Adrenal gland (tissue), 12 donors: ENCODE results near the gene NEURL4. TPM values are rescaled to one million over a fixed set of nuclear protein-coding genes. Genes with fewer than 3 reads are reported as not detected.

Experiments
- DNase-seq, 7 donors: peaks; one replicate each; pipeline ENCODE4 v3.0.0-alpha.2; 2019 to 2020
- H3K27ac ChIP-seq, 5 donors: fragments of 200-600 bp; sonication (generic) in 4 of 5; 1 replicate in 3 of 5; 2 replicates in 2 of 5; pipeline versions ENCODE4 v1.5.1 to v1.8.0; 2016 to 2020; ENCODE audit warnings: mild to moderate bottlenecking in 1 of 5
- H3K27me3 ChIP-seq: fragments of 200-600 bp; 2 replicates; pipeline ENCODE4 v1.8.0; 2021
- H3K36me3 ChIP-seq, 2 donors: fragments of 200-600 bp; replicated peaks in 1 of 2; 1 replicate in 1 of 2; 2 replicates in 1 of 2; pipeline versions ENCODE4 v1.5.1 to v1.8.0; 2018 to 2022
- H3K4me1 ChIP-seq, 2 donors: fragments of 200-600 bp; replicated peaks in 1 of 2; 1 replicate in 1 of 2; 2 replicates in 1 of 2; pipeline versions ENCODE4 v1.5.1 to v1.8.0; 2018 to 2021
- H3K4me3 ChIP-seq, 4 donors: fragments of 200-600 bp; sonication (generic) in 3 of 4; one replicate each; pipeline ENCODE4 v1.5.1; 2016 to 2018
- H3K9me3 ChIP-seq, 3 donors: fragments of 200-600 bp; sonication (generic) in 1 of 3; replicated peaks in 1 of 3; 1 replicate in 2 of 3; 2 replicates in 1 of 3; pipeline versions ENCODE4 v1.5.1 to v1.8.0; 2016 to 2021
- CTCF ChIP-seq, 6 experiments: fragments of 450-650 bp in 4 of 6; fragments of 200-600 bp in 2 of 6; sonication (generic) in 1 of 6; IDR thresholded peaks; 1 replicate in 5 of 6; 2 replicates in 1 of 6; pipeline versions ENCODE4 v1.5.1 to v1.8.0; 2016 to 2021; ENCODE audit warnings: antibody characterized with exemption in 6 of 6, mild to moderate bottlenecking in 2 of 6, moderate library complexity in 1 of 6
- POLR2A ChIP-seq, 2 donors: fragments of 450-650 bp; IDR thresholded peaks; one replicate each; pipeline ENCODE4 v1.6.1; 2017; ENCODE audit warnings: antibody characterized with exemption in 2 of 2, mild to moderate bottlenecking in 2 of 2, moderate library complexity in 1 of 2
- WGBS, 4 donors: extraction: QIAGEN DNeasy Blood & Tissue Kit in 2 of 4; methylation state at CpG; one replicate each; pipeline versions ENCODE4 v1.1.5 to v1.1.7; 2013 to 2017; 5-methylcytosine and 5-hydroxymethylcytosine counted together
- intact Hi-C, 2 donors: fragments of 100-400 bp; cut with DNase I; formaldehyde crosslinking; loops; one replicate each; pipeline versions ENCODE4 v1.14.1 to v1.15.0; 2022 to 2023
- polyA plus RNA-seq, 3 donors: library from polyadenylated mRNA; stranded (reverse); fragments of 200-250 nt in 2 of 3; fragments of 350-450 nt in 1 of 3; fragmentation: Illumina TruSeq in 1 of 3; extraction: RNeasy Lipid Tissue Mini Kit (QIAGEN cat#74804) in 1 of 3; gene quantifications; one replicate each; pipeline ENCODE4 v1.2.3, GENCODE V29; 2013 to 2014
- total RNA-seq, 9 donors: library from RNA; depleted of rRNA in 4 of 9; stranded (reverse); fragments of >200 nt in 4 of 9; fragments of 120-200 nt in 1 of 9; fragmentation: NEBNext Ultra II Directional in 1 of 9; extraction: Animal tissue kit (Norgen Biotek cat#: 25700) in 1 of 9; gene quantifications; one replicate each; pipeline versions ENCODE4 v1.1.0 to v1.2.4, GENCODE V29; 2013 to 2023
- donor health status: healthy with polysubstance abuse.
- donor health status: Bipolar disorder and iron deficiency.
- donor health status: DM: yes; HTN: yes; CAD: no.
- donor health status: DM: no; HTN: no; CAD: no.
- donor health status: DM: no; HTN: no; CAD: no.
- donor health status: DM: yes; HTN: yes; CAD: no.

Gene NEURL4
- total and polyA plus RNA-seq, 12 donors, result 8.7 to 111 (median 25.9) TPM

GRCh38 chr17:7355053-7355452, 25.9 kb upstream of the NEURL4 start, which contains the start of gene TMEM95:
TMEM95 (plus strand) TSS chr17:7355156; CDS start chr17:7355205, 49 bp downstream.
- H3K9me3 ChIP-seq, result no peaks in the 10 kb centered on the region
- TF ChIP-seq POLR2A (IDR thresholded peaks at IDR 0.05) (no peak), CTCF (IDR thresholded peaks at IDR 0.05) (no peak)
- no peaks in the 10 kb centered on the region for H3K27me3 ChIP-seq
- intact Hi-C loops, result loop anchor here (5.0 to 10.0 kb wide), 3 partner anchors 77 to 210 kb away; partner anchors contain the start of genes SENP3 (in 1 of the 2) and TNFSF13 (in 1 of the 2)
- DNase-seq, result peak in 3 of 7 donors; percentile 30 to 48 (median 35)
- WGBS, 4 donors, result 65 to 100% (median 71%) methylated on average over 1 to 10 of the region's 10 CpGs
- H3K36me3 ChIP-seq, result no peaks in the 10 kb centered on the region
- no peak within 1 kb of the TSS for H3K27ac ChIP-seq
- H3K4me3 ChIP-seq, result no peak within 1 kb of the TSS
- peaks cover 11 to 19% of the 10 kb centered on the region in 2 donors for H3K4me1 ChIP-seq

- no peaks in the 10 kb centered on the region for H3K36me3 ChIP-seq
- peak in 2 of 7 donors; percentile 41 to 45 for DNase-seq
- H3K4me3 ChIP-seq, result no peak overlapping the region
- H3K4me1 ChIP-seq, result peaks cover 18 to 26% of the 10 kb centered on the region in 2 donors
- no peaks in the 10 kb centered on the region for H3K9me3 ChIP-seq
- 73 to 76% (median 76%) methylated on average over 6 to 9 of the region's 9 CpGs for WGBS, 4 donors
- H3K27ac ChIP-seq, result no peak overlapping the region
- intact Hi-C loops, result loop anchor here (10.0 kb wide), 2 partner anchors 200 to 210 kb away; partner anchors contain the start of genes SENP3 (in 1 of the 2) and TNFSF13 (in 1 of the 2)
- TF ChIP-seq CTCF (IDR thresholded peaks at IDR 0.05) (no peak), POLR2A (IDR thresholded peaks at IDR 0.05) (no peak)
- no peaks in the 10 kb centered on the region for H3K27me3 ChIP-seq
Measured at GRCh38 chr17:7354262-7354843, 25.2 kb upstream of the NEURL4 start.

- peak in 2 of 7 donors; percentile 28 to 37 for DNase-seq
- intact Hi-C loops, result loop anchor here (10.0 kb wide), 2 partner anchors 202 to 212 kb away; partner anchors contain the start of genes SENP3 (in 1 of the 2) and TNFSF13 (in 1 of the 2)
- TF ChIP-seq CTCF (IDR thresholded peaks at IDR 0.05), result no peak
- no peak for TF ChIP-seq POLR2A (IDR thresholded peaks at IDR 0.05)
- Histone ChIP-seq H3K36me3 (no peaks in the 10 kb centered on the region), H3K27ac (peak overlapping the region in 1 of 5 donors; percentile 99), H3K27me3 (no peaks in the 10 kb centered on the region), H3K9me3 (no peaks in the 10 kb centered on the region), H3K4me3 (peak overlapping the region in 1 of 4 donors; percentile 78), H3K4me1 (peaks cover 21 to 31% of the 10 kb centered on the region in 2 donors)
- 89 to 92% (median 90%) methylated on average over 19 to 37 of the region's 37 CpGs for WGBS, 4 donors
Measured at GRCh38 chr17:7352910-7353635, 23.9 kb upstream of the NEURL4 start.

- peak overlapping the region; percentile 95 to 99 (median 98) for H3K27ac ChIP-seq
- 25 to 32% (median 27%) methylated on average over 10 of the region's 10 CpGs for WGBS, 4 donors
- no peaks in the 10 kb centered on the region for H3K27me3 ChIP-seq
- H3K36me3 ChIP-seq, result no peaks in the 10 kb centered on the region
- no peaks in the 10 kb centered on the region for H3K9me3 ChIP-seq
- peak overlapping the region in 3 of 4 donors; percentile 47 to 78 (median 68) for H3K4me3 ChIP-seq
- peaks cover 21 to 37% of the 10 kb centered on the region in 2 donors for H3K4me1 ChIP-seq
- intact Hi-C loops, result loop anchor here (10.0 kb wide), 2 partner anchors 202 to 212 kb away; partner anchors contain the start of genes SENP3 (in 1 of the 2) and TNFSF13 (in 1 of the 2)
- DNase-seq, result no peak
- TF ChIP-seq CTCF (IDR thresholded peaks at IDR 0.05) (peak in 3 of 6 experiments; percentile 35 to 44 (median 37)), POLR2A (IDR thresholded peaks at IDR 0.05) (no peak)
Measured at GRCh38 chr17:7352503-7352889, 23.4 kb upstream of the NEURL4 start.
